GM18519 (cell line): ENCODE data around the gene RBKS.
"Not testable (repeated sequence)": the region's sequence is repeated elsewhere in the genome, so short reads cannot be mapped to it uniquely, and the experiment has no call there.

Source experiments
- ATAC-seq: cut with Tn5 transposase; IDR thresholded peaks from one replicate; pipeline ENCODE4 v1.9.1; 2021; ENCODE audit warnings: mild to moderate bottlenecking, moderate library complexity; ENCODE audit not compliant: unreplicated experiment, low FRiP score

The RBKS gene

DNA sequence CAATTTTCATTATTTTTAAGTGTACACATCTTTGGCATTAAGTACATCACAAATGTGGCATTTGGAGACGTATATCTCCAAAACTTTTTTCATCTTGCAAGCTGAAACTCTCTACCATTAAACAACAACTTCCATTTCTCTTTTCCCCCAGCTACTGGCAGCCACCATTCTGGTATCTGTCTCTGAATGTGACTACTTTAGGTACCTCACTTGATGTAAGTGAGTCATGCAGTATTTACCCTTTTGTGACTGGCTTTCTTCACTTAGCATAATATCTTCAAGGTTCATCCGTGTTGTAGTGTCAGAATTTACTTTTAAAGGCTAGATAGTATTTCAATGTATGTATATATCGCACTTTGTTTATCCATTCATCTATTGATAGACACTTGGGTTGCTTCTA lies 17.4 kb upstream of the RBKS start:
- no peak for ATAC-seq

DNA sequence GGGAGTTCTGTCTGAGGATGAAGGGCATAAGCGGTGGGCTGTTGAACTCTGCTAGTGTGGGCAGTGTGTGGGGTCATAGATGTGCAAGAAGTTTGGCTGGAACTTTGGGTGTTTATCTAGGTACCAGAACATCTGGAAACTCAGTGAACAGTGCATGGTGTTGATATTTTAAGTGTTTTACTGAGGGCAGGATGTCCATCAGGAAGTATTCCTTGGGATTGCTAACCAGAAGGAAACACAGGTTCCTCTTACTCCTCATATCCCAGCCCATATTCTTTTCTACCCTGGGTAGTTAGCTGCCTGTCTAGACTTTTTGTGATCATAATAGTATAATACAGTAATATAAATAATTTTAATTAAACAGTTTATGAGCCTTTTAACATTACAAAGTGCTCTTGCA lies 15.9 kb upstream of the RBKS start:
- no peak for ATAC-seq

DNA sequence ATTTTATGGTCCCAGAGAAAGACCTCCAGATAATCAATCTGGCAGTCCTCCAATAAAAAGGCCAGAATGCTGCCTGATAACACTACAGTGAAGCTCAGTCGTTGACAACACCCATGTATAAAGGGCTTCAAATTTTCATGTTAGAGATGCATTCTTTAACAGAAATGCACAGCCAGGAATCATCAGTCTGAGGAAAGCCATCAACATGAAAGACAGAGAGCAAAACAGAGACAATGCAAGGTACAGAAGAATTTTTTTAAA lies 14.1 kb upstream of the RBKS start:
- no peak for ATAC-seq

DNA sequence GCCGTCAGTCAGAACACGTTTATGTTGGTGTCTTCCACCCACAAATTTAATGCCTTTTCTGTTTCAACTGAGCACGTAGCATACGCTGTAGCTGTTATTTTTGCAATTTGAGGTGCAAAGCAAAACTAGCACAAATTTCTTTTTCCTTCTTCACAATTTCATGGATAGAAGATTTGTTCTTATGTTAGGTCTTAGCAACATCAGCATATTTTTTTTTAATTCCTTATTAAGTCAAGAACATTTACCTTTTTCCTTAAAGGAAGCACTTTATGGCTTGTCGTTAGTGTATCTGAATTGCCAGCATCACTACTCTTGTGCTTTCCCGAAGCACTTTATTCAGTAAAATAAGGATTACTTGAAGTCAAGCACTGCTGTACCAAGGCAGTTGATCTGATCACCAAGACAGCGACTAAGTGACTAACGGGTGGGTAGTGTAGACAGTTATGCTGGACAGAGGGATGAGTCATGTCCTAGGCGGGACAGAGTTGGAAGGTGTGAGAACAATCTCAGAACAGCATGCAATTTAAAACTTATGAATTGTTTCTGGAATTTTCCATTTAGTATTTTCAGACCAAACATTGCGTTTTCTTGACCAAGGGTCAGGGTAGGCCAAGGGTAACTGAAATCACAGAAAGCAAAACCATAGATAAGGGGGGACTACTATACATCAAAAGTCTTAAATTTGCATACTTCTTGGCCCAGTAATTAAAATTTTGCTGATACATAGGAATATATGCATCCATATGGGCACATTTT lies 13.6 kb upstream of the RBKS start:
- no peak for ATAC-seq

DNA sequence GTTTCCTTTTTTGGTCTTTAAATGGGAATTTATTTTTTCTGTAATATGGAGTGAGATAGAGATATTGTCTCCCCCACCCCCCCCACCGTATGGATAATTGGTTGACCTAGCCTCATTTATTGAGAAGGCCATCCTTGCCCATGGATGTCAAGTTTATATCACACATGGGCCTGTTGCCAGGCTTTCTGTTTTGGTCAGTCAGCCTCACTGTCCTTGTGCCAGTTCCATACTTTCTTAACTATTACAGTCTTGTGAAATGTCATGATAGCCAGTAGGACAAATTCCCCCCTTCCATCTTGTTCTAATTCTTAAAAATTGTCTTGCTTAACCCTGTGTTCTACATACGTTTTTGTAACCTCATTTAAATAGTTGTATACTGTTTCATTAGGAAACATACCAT lies 12.8 kb upstream of the RBKS start:
- ATAC-seq: no peak

DNA sequence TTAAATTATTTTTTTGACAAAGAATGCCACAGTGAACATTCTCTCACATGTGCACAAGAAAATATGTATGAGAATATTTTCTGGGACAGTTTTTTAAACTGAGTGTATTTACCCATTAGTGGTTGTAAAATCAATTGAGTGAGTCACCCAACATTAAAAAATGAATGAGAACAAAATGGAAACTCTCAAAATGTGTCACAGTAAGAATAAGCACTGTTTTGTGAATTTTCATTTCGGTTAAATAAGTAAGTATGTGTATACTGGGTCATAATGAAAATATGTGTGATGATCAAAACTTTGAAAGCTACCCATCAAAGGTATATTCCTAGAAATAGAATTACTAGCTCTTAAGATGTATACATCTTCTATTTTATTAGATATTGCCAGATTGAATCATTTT lies 11.9 kb upstream of the RBKS start:
- ATAC-seq: no peak

DNA sequence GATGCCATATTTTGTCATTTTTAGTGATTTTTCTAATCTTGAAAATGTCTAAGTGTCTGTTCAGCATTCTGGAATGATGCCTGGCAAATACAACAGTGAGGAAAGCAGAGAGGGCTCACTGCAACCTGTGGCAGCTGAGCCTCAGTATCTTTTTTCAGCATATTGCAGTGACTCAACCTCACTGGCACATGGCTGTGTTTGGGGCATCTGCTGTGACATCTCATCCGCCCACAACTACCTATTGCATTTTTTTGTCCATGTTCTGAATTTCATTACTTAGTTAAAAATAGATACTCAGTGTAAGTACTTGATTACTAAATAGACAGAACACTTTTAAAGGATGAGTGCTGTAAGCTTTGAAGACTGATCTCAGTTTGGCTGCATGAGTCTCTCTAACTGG lies 11.0 kb upstream of the RBKS start:
- ATAC-seq: no peak

DNA sequence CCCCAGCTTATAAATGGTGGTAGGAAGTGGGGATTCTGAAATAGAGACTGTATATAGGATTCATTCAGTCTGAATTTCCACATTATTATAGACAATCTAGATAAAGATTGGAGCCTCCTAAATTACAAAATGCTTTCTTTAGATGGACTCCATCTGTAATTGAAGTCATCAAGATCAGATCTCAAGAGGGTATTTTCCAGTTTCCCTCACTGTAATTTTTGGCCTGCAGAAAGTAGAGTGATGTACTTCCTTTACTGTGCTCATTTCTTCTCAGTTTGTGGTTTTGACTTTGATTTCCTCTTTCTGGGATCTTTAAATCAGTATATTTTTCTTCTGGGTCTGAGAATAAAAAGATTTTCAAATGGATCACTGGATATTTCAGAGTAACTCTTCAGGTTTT lies 7.5 kb upstream of the RBKS start:
- no peak for ATAC-seq

DNA sequence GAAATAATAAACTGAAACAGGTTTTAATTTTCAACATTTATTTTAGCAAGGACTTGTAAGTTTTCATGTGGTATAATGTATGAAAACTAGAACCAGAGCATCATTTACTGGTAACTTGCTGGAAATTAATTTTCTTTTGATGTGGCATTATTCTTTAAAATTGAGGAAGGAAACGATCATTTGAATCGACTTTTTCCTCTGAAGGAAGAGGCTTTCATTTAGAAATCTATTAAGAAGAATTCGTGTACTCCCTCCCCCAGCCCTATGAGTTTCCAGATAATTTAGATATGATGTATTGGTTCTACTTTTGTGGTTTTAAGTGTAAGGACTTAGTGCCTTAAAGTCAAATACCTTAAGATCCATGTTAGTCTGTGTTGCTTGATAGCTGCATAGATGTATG lies 2.8 kb upstream of the RBKS start:
- no peak for ATAC-seq

DNA sequence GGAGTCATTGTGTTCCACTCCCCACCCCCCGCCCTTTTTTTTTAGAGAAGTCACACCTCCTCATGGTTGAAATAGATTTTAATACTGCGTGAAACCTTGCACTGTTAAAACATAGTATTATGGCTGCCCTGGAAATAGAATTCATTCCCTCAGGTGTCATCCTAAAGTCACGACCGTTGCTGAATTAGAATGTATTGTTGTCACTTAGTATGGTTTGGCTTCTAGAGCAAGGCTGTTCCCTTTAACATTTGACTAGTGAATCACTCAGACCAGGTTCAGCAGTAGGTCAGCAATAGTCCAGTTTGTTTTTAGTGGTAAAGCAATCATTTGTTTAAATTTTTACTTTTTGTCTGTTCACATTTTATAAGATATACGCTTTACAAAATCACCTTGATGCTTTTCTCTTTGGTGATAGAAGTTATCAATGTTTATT lies 1.5 kb upstream of the RBKS start:
- no peak for ATAC-seq

DNA sequence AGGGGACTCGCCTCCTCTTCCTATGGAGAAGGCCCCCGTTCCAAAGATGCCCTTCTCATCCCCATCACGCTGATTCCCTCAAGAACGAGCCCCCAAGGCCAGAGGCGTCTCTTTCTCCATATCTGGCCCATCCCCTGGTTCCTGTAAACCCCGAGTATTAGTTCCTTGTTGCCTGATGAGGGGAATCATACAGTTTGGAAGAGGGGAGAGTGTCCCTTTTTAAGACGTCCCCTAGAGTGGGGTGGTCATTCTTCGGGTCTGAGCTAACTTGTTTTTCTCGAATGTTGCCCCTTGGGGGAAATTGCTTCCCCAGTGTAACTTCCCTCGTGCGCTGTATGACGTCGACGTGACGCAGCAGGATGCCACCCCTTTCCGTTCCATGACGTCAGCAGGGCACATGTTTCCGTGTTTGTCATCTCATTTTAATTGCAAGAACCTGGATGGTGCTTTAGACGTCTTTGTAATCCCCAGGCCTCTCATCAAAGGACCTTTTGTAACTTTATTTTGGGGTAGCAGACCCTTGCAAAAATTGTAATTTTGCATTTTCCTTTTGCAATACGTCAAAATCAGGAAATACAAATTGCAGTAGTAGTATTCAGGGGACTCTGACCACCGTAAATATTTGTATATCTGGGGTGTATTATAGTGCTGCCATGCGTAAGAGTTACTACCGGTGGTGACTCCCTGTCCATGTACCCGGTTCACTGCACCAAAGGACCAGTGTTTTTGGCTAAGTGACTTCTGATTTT lies 911 bp upstream of the RBKS start:
- ATAC-seq: no peak

DNA sequence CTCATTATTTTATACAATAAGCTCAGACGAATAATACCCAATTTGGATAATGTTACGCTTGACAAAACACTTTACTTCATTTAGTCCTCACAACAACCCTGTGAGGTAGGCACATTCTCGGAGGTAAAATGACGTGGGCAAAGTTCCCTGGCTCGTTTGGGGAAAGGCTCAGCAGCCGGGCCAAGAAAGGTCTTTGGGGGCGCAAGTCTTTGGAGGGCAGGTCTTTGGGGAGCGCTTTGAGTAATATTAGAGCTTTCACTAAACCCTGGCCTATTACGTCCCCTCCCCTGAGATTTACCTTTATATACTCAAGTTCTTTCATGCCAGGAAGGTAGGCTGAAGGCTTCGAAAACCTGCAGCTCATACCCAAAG lies 427 bp downstream of the RBKS start:
- ATAC-seq: no peak

DNA sequence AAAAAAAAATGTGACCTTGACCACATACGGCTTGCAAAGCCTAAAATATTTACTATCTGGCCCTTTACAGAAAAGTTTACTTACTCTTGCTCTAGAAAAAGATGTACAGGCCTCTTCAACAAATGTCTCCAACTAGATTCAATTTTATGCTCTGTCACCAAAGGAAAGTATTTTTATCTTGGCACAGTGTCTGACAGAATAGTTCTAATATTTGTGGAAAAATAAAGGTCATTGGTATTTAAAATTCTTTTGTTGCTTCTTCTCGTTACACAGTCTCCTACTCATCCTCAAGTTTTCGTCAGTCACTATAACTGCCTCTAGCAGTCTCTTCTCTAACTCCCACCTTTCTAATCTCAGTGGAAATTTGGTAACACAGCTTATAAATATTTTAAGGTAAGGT lies 1.4 kb downstream of the RBKS start:
- no peak for ATAC-seq

DNA sequence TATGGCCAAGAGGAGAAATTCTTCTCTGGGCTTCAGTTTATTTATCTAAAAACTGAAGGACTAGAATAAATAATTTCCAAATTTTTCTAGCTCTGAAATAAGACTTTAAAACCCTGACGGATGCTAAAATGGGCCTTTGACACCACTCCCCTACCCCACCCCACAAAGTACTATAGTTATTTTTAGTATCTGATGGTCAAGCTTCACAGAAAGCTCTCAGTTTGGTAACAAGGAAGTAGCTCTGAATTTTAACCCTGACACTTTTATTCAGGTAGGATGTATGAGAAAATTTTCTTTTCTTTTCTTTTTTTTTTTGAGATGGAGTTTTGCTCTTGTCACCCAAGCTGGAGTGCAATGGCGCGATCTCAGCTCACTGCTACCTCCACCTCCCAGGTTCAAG lies 2.4 kb downstream of the RBKS start:
- no peak for ATAC-seq

DNA sequence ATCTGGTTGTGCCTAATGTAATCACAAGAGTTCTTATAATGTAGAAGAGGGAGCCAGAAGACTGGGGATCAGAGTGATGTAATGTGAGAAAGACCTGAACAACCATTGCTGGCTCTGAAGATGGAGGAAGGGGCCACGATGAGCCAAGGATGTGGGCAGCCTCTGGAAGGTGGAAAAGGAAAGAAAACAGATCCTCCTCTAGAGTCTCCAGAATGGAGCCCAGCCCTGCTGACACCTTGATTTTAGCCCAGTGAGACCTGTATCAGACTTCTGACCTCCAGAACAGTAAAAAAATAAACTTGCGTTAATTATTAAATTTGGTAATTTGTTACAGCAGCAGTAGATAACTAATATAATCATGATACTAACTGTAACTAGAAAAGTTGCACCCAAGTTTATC lies 3.1 kb downstream of the RBKS start:
- no peak for ATAC-seq

DNA sequence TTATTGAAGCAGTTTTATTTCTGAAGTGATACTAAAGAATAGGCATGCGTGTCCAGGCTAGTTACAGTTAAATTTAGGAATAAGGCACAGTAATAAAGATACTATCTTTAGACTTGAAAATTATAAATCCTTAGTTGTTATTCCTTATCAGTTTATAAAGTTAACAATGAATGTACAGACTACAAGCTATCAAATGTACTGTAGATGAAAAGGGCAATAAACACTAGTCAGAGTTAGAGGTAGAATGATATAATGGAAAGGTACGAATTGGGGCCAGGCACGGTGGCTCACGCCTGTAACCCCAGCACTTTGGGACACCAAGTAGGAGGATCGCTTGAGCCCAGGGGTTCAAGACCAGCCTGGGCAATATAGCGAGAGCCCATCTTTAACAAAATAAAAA lies 3.9 kb downstream of the RBKS start:
- ATAC-seq: no peak

DNA sequence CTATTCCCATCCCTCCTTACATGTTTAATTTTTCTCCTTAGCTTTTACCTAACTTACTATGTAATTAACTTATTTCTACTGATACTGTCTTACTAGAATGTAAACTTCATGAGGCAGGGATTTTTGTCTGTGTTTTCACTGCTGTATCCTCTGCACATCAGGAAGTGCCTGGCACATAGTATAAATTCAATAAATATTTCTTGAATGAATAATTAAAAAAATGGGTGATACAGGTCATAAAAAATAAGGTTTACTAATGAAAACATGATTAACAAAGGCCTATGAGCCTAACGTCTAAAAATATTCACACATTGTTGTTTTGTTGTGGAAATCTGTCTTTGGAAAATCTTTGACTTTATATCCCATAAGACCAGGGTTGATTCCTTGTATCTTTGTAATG lies 4.5 kb downstream of the RBKS start:
- no peak for ATAC-seq

DNA sequence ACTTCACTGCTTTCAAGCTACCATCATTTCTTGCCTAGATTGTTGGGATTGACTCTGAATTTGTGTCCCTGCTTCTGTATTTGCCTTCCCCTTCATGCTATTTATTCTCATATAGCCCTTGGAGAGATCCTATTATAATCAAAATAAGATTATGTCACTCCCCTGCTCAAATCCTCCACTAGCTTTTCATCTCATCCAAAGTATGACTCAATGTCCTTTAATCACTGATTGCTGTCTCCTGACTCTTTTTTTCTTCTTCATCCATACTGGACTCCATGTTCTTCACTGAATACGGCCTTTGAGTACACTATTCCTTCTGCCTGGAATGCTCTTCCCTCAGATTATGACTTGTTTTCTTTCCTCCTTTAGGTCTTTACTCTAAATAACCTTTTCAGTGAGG lies 5.0 kb downstream of the RBKS start:
- ATAC-seq: no peak

DNA sequence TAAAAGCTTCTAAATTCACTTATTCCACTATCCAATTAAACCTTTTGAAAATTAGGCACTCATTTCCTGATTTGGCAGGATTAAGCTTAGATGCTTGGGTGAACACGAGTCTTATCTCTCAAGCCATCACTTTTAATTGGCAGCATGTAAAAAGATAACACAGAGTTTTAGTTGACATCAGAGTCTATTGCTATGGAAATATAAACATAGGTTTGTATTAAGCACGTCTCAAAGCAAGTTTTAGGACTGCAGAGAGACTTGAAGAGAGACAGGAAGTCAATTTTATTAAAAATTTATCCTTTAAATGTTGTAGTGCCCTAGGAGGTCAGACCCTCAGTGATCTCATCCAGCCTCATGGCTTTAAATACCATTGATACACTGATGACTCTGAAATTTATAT lies 5.6 kb downstream of the RBKS start:
- no peak for ATAC-seq

DNA sequence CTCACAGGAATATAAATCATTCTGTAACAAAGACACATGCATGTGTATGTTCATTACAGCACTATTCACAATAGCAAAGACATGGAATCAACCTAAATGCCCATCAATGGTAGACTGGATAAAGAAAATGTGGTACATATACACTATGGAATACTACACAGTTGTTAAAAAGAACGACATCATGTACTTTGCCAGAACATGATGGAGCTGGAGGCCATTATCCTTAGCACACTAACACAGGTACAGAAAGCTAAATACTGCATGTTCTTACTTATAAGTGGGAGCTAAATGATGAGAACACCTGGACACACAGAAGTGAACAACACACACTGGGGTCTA lies 7.6 kb downstream of the RBKS start:
- not testable (repeated sequence) for ATAC-seq

DNA sequence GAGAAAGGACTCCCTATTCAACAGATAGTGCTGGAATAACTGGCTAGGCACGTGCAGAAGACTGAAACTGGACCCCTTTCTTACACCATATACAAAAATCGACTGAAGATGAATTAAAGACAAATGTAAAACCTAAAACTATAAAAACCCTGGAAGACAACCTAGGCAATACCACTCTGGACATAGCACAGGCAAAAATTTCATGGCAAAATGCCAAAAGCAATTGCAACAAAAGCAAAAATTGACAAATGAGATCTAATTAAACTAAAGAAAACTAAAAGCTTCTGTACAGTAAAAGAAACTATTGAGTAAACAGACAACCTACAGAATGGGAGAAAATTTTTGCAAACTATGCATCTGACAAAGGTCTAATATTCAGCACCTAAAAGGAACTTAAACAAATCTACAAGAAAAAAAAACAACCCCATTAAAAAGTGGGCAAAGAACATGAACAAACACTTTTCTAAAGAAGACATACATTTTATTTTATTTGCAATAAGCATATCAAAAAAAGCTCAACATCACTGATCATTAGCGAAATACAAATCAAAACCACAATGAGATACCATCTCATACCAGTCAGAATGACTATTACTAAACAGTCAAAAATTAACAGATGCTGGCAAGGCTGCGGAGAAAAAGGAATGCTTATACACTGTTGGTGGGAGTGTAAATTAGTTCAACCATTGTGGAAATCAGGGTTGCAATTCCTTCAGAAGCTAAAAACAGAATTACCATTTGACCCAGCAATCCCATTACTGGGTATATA lies 8.2 kb downstream of the RBKS start:
- not testable (repeated sequence) for ATAC-seq

DNA sequence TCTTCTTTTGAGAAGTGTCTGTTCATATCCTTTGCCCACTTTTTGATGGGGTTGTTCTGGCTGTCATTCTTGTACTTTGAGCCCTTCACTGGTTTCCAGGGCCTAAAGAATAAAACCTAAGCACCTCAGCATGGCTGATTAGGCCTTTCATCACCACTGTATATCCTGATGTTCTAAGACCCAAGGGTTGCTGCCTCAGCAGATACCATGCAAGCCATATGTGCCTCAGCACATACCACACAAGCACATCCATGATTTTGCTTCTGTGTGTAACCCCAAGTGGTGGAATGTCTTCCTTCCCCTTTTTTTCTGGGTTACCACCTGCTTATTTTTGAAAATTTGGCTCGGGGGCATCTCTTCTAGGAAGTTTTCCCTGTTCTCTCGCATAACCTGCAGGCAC lies 11.4 kb downstream of the RBKS start:
- ATAC-seq: no peak
